ENCODE data around the gene PRKG1.

Gene PRKG1

DNA sequence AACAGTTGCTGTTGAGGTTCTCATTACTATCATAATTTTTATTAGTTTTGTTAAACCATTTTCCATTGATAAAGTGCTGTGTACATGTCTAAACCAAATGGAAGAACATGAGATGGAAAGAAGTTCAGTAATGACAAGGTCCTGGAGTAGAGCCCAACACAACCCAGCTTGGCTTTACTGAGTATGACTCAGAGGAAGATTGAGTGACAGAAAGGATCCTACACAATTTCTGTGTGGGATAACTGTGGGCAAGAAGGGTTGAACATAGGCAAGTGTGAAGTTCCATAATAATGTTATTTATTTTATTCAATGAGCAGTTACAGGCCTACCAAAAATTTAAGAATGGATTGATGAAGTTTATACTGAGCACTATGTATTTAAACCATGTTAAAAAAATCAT is 15.9 kb downstream of the PRKG1 start:
- H3K79me2 ChIP-seq (ENCODE audit: control insufficient read depth, insufficient read depth, low read length, poor library complexity): no peaks in the 10 kb centered on the region
- H2AK5ac ChIP-seq (ENCODE audit: low read length): no peak overlapping the region
- no peaks in the 10 kb centered on the region for H3K4me1 ChIP-seq (ENCODE audit: control insufficient read depth in 1 of 2, insufficient read depth in 2 of 2, low read length in 2 of 2)

DNA sequence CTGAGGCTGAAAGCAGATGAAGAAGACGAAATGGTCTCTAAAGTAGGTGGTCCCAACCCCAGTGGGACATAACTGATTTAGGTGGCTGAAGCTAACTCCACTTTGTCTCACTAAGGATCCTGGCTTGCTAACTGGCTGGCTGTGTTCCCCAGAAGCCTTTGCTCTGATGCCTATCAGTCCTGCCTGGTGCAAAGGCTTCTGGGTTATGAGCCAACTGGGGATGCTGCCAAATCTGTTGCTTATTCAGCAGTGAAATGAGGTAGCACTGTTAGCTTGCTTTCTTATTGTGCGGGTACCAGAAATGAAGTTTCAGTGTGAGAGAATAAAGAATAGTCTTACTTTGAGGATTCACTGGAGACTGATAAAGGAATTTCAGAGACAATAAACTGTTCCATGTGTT is 18.1 kb downstream of the PRKG1 start:
- Histone ChIP-seq H3K9ac (ENCODE audit: low read length) (no peak overlapping the region), H2BK5ac (ENCODE audit: low read depth, low read length, poor library complexity) (no peak overlapping the region), H3K23ac (ENCODE audit: low read length) (no peak overlapping the region), H3K27ac (ENCODE audit: low read depth, low read length) (no peak overlapping the region), H3K79me1 (ENCODE audit: low read length) (no peaks in the 10 kb centered on the region), H4K91ac (ENCODE audit: low read depth, low read length) (no peak overlapping the region), H4K12ac (ENCODE audit: low read depth, low read length) (no peak overlapping the region), H3K4me3 (ENCODE audit: low read depth, low read length) (no peak overlapping the region), H3K79me2 (ENCODE audit: control insufficient read depth, insufficient read depth, low read length, poor library complexity) (no peaks in the 10 kb centered on the region), H4K8ac (ENCODE audit: low read depth, low read length) (no peak overlapping the region), H3K9me3 (ENCODE audit: insufficient read depth, low read depth, low read length) (no peaks in the 10 kb centered on the region), H3K4me1 (ENCODE audit: control insufficient read depth in 1 of 2, insufficient read depth in 2 of 2, low read length in 2 of 2) (peaks cover 2 to 3% of the 10 kb centered on the region in 2 experiments), H2BK120ac (ENCODE audit: insufficient read depth, low read length, poor library complexity) (no peak overlapping the region), H3K27me3 (ENCODE audit: insufficient read depth, low read length) (no peaks in the 10 kb centered on the region), H3K4me2 (ENCODE audit: low read length) (no peak overlapping the region), H3K36me3 (ENCODE audit: control insufficient read depth in 1 of 2, insufficient read depth in 2 of 2, low read length in 2 of 2) (no peaks in the 10 kb centered on the region), H2AFZ (ENCODE audit: insufficient read depth, low read length, poor library complexity) (no peak overlapping the region), H3K18ac (ENCODE audit: low read length) (no peak overlapping the region), H3K4ac (ENCODE audit: low read depth, low read length) (no peak overlapping the region), H3K14ac (ENCODE audit: low read length) (no peak overlapping the region), H2AK5ac (ENCODE audit: low read length) (no peak overlapping the region), H2BK12ac (ENCODE audit: low read length) (no peak overlapping the region)
- DNase-seq: no peak
- no CpG with 5 or more reads among the region's 2 CpGs for WGBS (ENCODE audit: extremely low coverage, insufficient coverage, insufficient read length)

More for the DNA sequence above, 15.9 kb downstream of the PRKG1 start:
- H3K4me3 ChIP-seq (ENCODE audit: low read depth, low read length): no peak overlapping the region
- no peak overlapping the region for H3K18ac ChIP-seq (ENCODE audit: low read length)
- no peak overlapping the region for H2AFZ ChIP-seq (ENCODE audit: insufficient read depth, low read length, poor library complexity)
- H2BK5ac ChIP-seq (ENCODE audit: low read depth, low read length, poor library complexity): no peak overlapping the region
- no peak overlapping the region for H3K23ac ChIP-seq (ENCODE audit: low read length)
- H2BK120ac ChIP-seq (ENCODE audit: insufficient read depth, low read length, poor library complexity): no peak overlapping the region
- H4K8ac ChIP-seq (ENCODE audit: low read depth, low read length): no peak overlapping the region
- no peak overlapping the region for H3K27ac ChIP-seq (ENCODE audit: low read depth, low read length)
- H3K14ac ChIP-seq (ENCODE audit: low read length): no peak overlapping the region
- H3K4me2 ChIP-seq (ENCODE audit: low read length): no peak overlapping the region
- H3K9me3 ChIP-seq (ENCODE audit: insufficient read depth, low read depth, low read length): no peaks in the 10 kb centered on the region
- no peak overlapping the region for H4K91ac ChIP-seq (ENCODE audit: low read depth, low read length)
- DNase-seq: no peak
- no peak overlapping the region for H3K9ac ChIP-seq (ENCODE audit: low read length)
- no peaks in the 10 kb centered on the region for H3K27me3 ChIP-seq (ENCODE audit: insufficient read depth, low read length)
- no peak overlapping the region for H3K4ac ChIP-seq (ENCODE audit: low read depth, low read length)
- H3K79me1 ChIP-seq (ENCODE audit: low read length): no peaks in the 10 kb centered on the region
- no peak overlapping the region for H2BK12ac ChIP-seq (ENCODE audit: low read length)
- no peak overlapping the region for H4K12ac ChIP-seq (ENCODE audit: low read depth, low read length)
- H3K36me3 ChIP-seq (ENCODE audit: control insufficient read depth in 1 of 2, insufficient read depth in 2 of 2, low read length in 2 of 2): no peaks in the 10 kb centered on the region

DNA sequence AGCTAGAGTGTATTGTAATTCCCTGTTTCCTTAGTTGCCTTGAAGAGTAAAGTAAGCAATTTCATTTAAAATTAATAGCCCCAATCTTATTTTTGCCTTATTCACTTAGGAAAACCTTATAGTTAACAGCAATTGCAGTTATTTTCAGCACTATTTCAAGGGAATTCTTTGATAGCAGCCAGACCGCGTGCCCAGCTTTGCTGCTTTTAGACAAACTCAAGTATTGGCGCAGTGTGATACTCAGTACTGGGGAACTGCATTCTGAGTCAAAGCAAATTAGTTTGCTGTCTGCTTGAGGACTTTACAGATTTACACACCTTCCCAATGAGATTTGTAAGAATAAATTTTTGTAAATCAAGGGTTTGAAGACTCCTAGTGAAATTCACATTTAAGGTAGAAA is 21.2 kb downstream of the PRKG1 start:
- H3K9me3 ChIP-seq (ENCODE audit: insufficient read depth, low read depth, low read length): no peaks in the 10 kb centered on the region
- no peak overlapping the region for H3K4me3 ChIP-seq (ENCODE audit: low read depth, low read length)
- H3K4ac ChIP-seq (ENCODE audit: low read depth, low read length): no peak overlapping the region
- H2AFZ ChIP-seq (ENCODE audit: insufficient read depth, low read length, poor library complexity): no peak overlapping the region
- H3K18ac ChIP-seq (ENCODE audit: low read length): no peak overlapping the region
- no peak overlapping the region for H3K23ac ChIP-seq (ENCODE audit: low read length)
- no peaks in the 10 kb centered on the region for H3K79me1 ChIP-seq (ENCODE audit: low read length)
- no CpG with 5 or more reads among the region's 3 CpGs for WGBS (ENCODE audit: extremely low coverage, insufficient coverage, insufficient read length)
- no peak overlapping the region for H2AK5ac ChIP-seq (ENCODE audit: low read length)
- no peak overlapping the region for H3K14ac ChIP-seq (ENCODE audit: low read length)
- no peaks in the 10 kb centered on the region for H3K27me3 ChIP-seq (ENCODE audit: insufficient read depth, low read length)
- H3K79me2 ChIP-seq (ENCODE audit: control insufficient read depth, insufficient read depth, low read length, poor library complexity): no peaks in the 10 kb centered on the region
- no peak overlapping the region for H2BK120ac ChIP-seq (ENCODE audit: insufficient read depth, low read length, poor library complexity)
- DNase-seq: no peak
- H4K8ac ChIP-seq (ENCODE audit: low read depth, low read length): no peak overlapping the region
- no peak overlapping the region for H3K4me2 ChIP-seq (ENCODE audit: low read length)
- H3K27ac ChIP-seq (ENCODE audit: low read depth, low read length): no peak overlapping the region
- no peak overlapping the region for H2BK12ac ChIP-seq (ENCODE audit: low read length)
- H4K91ac ChIP-seq (ENCODE audit: low read depth, low read length): no peak overlapping the region
- no peaks in the 10 kb centered on the region for H3K36me3 ChIP-seq (ENCODE audit: control insufficient read depth in 1 of 2, insufficient read depth in 2 of 2, low read length in 2 of 2)
- no peak overlapping the region for H2BK5ac ChIP-seq (ENCODE audit: low read depth, low read length, poor library complexity)
- H4K12ac ChIP-seq (ENCODE audit: low read depth, low read length): no peak overlapping the region
- peaks cover 3 to 5% of the 10 kb centered on the region in 2 experiments for H3K4me1 ChIP-seq (ENCODE audit: control insufficient read depth in 1 of 2, insufficient read depth in 2 of 2, low read length in 2 of 2)
- no peak overlapping the region for H3K9ac ChIP-seq (ENCODE audit: low read length)

DNA sequence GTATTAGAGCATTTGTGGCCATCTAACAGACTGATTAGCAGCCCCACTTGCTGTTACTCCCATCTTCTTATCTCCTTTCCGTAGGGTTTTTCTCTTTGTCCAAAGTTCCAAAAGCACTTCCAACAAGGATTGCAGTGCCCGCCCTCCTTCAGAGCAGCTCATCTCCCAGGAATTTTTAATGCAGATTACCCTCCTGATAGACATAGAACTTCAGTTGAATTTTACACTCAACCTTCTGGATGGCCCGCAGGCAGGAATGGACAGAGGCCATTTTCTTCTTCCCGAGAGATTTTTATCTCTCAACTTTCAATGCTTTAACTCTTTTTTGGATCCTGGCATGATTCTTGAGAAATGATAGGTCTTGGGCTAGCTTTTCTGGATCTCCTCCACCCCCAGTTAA is 23.3 kb downstream of the PRKG1 start:
- Histone ChIP-seq H3K27me3 (ENCODE audit: insufficient read depth, low read length) (no peaks in the 10 kb centered on the region), H3K18ac (ENCODE audit: low read length) (no peak overlapping the region), H2AFZ (ENCODE audit: insufficient read depth, low read length, poor library complexity) (no peak overlapping the region), H3K9me3 (ENCODE audit: insufficient read depth, low read depth, low read length) (no peaks in the 10 kb centered on the region), H3K23ac (ENCODE audit: low read length) (no peak overlapping the region), H3K79me2 (ENCODE audit: control insufficient read depth, insufficient read depth, low read length, poor library complexity) (no peaks in the 10 kb centered on the region), H4K12ac (ENCODE audit: low read depth, low read length) (no peak overlapping the region), H3K14ac (ENCODE audit: low read length) (no peak overlapping the region), H3K4me3 (ENCODE audit: low read depth, low read length) (no peak overlapping the region), H2AK5ac (ENCODE audit: low read length) (no peak overlapping the region), H3K4me1 (ENCODE audit: control insufficient read depth in 1 of 2, insufficient read depth in 2 of 2, low read length in 2 of 2) (peaks cover 3 to 5% of the 10 kb centered on the region in 2 experiments), H4K91ac (ENCODE audit: low read depth, low read length) (no peak overlapping the region), H3K9ac (ENCODE audit: low read length) (no peak overlapping the region), H3K36me3 (ENCODE audit: control insufficient read depth in 1 of 2, insufficient read depth in 2 of 2, low read length in 2 of 2) (no peaks in the 10 kb centered on the region), H2BK5ac (ENCODE audit: low read depth, low read length, poor library complexity) (no peak overlapping the region), H4K8ac (ENCODE audit: low read depth, low read length) (no peak overlapping the region), H3K79me1 (ENCODE audit: low read length) (no peaks in the 10 kb centered on the region), H2BK12ac (ENCODE audit: low read length) (no peak overlapping the region), H3K27ac (ENCODE audit: low read depth, low read length) (no peak overlapping the region), H3K4ac (ENCODE audit: low read depth, low read length) (no peak overlapping the region), H3K4me2 (ENCODE audit: low read length) (no peak overlapping the region), H2BK120ac (ENCODE audit: insufficient read depth, low read length, poor library complexity) (no peak overlapping the region)
- peak; percentile 71 to 87 for DNase-seq
- no CpG with 5 or more reads among the region's 4 CpGs for WGBS (ENCODE audit: extremely low coverage, insufficient coverage, insufficient read length)

All from trophoblast cell (in vitro differentiated cells and primary cell).